Forelimb muscle (tissue), 1 donor: ENCODE measurements around the gene ABAT. TPM values are rescaled to one million over a fixed set of nuclear protein-coding genes. Genes with fewer than 3 reads are reported as not detected.
"Not testable (repeated sequence)": the region's sequence is repeated elsewhere in the genome, so short reads cannot be mapped to it uniquely, and the experiment has no call there.

ENCODE experiments used
- DNase-seq: peaks from one replicate; pipeline ENCODE4 v3.0.0-alpha.2; 2013; ENCODE audit warnings: low read depth
- polyA plus RNA-seq: library from polyadenylated mRNA; unstranded; fragments of 120-200 nt; gene quantifications from one replicate; pipeline ENCODE4 v1.2.1, GENCODE V29; 2013; ENCODE audit not compliant: insufficient read length

The ABAT gene
- polyA plus RNA-seq, 1 donor, result 17.7 TPM

GRCh38 chr16:8785408-8785807, 111.0 kb downstream of the ABAT start:
- no peak for DNase-seq

DNA sequence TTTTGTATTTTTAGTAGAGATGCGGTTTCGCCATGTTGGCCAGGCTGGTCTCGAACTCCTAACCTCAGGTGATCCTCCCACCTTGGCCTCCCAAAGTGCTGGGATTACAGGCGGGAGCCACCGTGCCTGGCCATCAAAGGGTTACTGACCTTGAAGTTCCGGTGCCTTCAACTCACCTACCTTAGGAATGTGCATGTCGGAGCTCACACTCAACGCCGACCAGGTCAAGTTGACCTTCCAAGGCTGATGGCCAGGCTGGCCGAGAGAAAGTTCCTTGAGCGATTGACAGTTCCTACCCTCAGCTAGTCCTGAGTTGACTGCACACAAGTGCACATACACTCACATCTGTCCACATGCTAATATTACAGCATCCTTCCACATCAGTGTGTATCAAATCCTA, 111.9 kb downstream of the ABAT start:
- not testable (repeated sequence) for DNase-seq

DNA sequence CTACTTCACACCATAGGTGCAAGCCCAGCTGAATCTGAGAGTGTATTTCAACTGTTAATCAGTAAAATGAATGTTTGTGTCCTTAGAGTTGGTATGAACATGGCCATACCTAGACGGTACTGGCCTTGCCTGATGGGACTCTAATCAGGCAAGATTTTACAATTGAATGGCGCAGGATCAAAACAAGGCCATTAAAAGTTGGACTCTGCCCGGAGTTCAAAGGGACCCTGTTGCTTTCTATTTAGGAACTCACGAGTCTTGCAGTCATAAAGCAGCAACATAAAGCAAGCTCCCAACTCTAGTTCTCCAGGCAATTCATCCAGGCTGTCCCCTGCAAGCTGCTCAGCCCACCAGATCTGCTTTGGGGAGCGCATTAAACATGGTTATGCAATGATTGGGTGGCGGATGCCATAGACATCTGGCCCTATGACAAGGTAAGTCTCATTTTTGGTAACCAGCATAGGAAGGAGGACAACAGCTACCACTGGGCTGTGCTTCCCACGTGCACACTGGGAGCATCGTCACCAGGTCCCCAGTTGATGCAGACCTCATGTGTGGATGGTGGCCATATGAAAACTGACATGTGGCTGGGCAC, 114.3 kb downstream of the ABAT start:
- DNase-seq, result no peak

DNA sequence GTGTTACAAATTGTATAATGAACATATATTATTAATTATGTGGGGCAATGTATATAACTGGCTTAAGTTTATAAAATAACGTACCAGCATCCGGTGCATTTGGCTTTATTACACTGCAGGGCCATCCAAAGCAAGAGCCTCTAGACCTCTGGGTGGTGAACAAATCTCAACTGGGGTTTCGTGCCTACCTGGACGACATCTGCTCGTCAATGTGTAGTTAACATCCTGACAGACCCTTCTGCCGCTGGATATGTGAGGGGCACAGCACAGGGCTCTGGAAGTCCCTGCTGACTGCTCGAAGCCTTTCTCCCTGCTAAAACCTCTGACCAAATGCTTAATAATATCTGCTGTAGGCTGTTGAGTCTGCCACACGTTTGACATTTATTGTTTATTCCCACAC, 120.7 kb downstream of the ABAT start:
- no peak for DNase-seq

GRCh38 chr16:8795818-8796217, 121.4 kb downstream of the ABAT start:
- DNase-seq, result no peak

DNA sequence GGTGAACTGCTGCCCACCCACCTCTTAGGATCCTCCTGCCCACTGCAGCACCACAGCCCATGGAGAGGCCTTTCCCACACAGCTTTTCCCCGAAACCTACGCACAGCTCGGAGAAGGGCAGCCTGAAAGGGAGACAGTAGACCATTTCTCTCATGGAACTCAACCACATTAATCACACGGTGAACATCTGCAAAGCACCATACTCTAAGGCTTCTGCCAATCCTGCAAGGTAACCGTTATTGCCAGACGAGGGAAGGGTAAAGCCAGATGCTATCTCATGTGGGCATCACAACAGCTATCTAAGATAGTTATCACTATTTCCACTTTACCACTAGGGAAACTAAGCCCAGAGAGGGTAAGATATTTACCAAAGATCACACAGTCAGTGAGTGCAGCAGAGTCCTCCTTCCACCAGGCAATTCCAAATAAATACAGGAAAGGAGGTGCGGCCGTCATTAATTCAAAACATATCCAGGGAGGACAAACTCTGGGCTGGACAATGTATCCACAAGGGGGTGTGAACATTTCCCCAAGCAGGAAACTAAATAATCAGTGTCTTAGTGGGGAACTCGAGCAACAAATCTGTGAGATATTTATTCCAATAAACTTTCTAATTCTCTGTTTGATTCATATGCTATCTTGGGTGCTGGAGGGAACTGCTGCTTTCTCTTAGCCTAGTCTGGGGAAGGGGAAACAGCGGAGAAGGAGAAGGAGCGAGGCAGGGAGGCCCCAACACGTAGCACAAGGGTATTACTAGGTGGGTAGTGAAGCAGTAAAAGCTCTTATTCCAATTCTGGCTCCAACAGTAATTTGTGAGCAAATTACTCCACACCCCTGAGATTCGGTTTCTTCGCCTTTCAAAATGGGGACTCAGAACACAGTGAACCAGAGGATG, 122.3 kb downstream of the ABAT start:
- DNase-seq, result no peak

DNA sequence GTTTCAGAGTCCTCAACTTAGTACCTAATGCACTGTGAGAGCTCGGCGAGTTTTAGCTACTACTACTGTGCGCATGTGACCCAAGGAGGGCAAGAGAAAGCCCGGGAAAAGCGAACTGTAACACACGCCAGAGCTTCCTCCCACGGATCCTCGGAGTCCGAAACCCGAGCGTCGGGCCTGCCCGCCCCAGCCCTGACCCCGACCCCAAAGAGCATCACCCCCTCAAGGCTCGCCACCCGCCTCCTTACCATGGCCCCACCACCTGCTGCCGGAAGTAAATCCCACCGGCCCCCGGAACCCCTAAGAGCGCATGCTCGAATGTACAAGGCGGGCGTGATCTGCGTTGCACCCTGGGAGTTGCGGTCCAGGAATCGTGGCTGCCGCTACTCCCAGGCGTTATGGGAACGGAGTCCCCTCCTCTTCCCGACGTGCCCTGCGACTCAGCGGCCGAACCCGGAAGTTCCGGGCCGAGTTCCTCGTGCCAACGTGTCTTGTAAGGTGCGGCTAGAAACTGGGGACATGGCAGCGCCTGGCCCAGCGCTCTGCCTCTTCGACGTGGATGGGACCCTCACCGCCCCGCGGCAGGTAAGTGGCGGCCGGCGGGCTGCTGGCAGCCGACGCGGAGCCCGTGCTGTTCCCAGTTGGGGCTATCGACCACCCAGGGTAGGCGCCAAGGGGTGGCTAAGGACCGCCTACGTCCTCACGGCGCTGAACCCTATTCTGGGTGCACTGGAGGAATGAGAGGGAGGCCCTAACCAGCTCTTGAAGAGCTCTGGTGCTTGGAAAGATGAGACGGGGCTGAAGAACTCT, 123.2 kb downstream of the ABAT start, which contains the start of the genes PMM2 and TMEM186:
Gene PMM2, plus strand, starts transcription at position 476 of the 810 bp plus-strand sequence. Its CDS starts 44 bp downstream, at position 520.
Gene TMEM186, minus strand, starts transcription at position 276 of the 810 bp plus-strand sequence. Its CDS starts 25 bp downstream, at position 251.
- peak; percentile 93 for DNase-seq

DNA sequence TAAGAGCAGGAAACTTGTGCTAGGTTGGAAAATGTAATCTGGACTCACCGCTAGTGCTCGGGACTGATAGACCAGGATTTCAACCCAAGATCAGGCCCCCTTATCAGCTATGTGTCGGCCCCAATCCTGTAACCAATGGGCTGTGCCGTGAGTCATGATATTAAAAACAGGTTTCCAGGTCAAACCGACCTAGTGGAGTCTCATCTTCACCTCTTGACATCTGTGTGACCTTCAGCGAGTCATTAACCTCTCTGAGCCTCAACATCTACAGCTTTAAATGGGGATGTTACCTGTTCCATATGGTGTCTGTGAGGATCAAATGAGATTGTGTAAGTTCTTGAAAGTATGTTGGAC, 123.7 kb downstream of the ABAT start:
- no peak for DNase-seq

- DNase-seq, result no peak
Observed at GRCh38 chr16:8798535-8799157, 124.2 kb downstream of the ABAT start.

GRCh38 chr16:8801701-8802100, 127.3 kb downstream of the ABAT start:
- no peak for DNase-seq

DNA sequence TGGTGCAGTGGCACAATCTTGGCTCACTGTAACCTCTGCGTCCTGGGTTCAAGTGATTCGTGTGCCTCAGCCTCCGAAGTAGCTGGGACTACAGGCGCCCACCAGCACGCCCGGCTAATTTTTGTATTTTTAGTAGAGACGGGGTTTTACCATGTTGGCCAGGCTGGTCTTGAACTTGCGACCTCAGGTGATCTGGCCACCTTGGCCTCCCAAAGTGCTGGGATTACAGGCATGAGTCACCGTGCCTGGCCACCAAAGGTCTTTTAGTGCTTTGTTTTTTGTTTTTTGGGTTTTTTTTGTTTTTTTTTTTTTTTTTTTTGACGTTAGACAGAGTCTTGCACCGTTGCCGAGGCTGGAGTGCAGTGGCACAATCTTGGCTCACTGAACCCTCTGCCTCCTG, 129.3 kb downstream of the ABAT start:
- not testable (repeated sequence) for DNase-seq

DNA sequence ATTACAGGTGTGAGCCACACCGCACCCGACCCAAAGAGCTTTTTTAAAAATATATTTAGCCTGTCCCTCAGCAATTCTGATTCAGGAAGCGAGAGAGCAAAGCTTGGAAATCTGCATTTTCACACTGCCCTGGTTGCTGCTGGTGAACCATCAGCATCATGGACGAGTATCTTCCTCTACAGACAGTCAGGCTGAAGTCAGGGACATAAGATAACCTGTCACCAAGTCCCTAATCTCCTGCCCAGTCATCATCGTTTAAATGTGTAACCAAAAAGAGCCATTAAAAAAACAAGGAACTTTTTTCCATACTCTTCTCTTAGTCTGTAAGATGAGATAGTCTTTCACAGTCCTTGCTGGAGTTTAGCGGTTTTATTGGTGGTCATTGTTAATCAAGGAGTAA, 129.9 kb downstream of the ABAT start:
- no peak for DNase-seq

- no peak for DNase-seq
Observed at GRCh38 chr16:8806272-8806983, 132.0 kb downstream of the ABAT start.

DNA sequence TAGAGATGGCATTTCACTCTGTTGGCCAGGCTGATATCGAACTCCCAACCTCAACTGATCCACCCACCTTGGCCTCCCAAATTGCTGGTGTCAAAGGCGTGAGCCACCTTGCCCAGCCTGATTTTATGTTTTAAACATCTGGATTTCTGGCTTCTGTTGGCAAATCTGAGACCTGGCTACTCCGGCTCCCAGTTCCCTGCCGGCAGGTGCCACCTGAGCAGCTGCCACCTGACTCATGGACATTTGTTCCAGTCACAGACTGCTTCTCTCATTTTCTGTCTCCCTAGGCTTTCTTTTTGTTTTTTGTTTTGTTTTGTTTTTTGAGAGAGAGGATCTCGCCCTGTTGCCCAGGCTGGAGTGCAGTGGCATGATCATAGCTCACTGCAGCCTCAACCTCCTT, 132.8 kb downstream of the ABAT start:
- no peak for DNase-seq

GRCh38 chr16:8808009-8808408, 133.6 kb downstream of the ABAT start:
- no peak for DNase-seq

DNA sequence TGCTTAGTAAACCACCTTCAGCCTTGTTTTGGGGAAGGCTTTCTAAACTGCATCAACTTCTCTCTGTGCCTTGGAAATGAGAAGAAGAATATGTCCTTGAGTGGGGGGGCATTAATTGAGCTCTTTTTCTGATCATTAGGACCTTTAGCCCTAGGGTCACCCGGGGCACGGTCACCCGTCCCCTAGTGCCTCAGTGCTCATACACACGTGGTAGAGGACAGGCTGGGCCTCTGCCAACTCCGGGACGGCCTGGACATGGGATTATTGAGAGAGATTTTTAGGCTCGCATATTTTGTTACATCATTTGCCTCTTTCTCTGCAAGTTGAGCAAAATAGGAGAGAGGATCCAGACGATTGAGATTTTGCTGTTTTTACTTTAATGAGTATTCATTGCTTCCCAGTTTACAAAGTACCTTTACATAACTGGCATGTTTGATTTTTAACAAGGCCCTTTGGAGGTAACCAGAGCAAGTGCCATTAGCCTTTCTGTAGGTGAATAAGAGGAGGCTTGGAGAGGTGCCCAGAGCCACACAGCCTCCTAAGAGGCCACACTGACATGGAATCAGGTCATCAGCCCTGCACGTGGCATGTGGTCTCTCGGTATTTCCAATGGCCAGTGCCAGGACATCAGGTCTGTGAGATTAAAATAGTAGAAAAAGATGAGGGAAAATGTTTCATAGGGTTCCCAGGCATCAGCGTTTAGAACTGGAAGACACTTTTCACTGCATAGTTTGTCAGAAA, 134.4 kb downstream of the ABAT start:
- no peak for DNase-seq

DNA sequence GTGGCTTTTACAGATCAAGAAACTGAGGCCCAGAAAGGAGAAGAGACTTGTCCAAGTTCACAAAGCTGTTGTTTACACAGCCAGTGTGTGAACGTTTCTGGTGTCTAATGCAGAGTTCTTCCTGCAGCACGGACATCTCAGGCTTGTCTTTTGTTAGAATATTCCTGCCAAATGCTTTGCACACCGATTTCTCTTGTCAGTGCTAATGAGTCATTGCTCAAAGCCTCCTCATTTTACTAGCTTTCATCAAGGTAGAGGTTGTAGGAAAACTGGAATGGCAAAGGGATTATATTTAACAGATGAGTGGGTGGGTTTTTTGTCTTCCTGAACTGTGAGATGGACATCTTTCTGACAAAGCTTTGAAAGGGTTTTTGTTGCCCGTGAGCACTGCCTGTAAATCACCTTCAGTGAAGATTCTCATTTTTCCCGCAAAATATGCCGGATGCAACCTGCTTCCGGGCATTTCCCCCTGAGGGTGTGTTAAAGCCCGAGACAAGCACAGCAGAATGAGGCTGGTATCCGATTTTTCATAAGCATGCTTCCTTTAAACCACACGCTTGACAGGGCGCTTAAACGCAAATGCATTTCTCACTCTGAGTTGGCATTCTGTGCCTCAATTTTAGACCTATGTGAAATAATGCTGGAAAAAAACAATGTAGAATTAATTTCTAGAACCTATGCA, 137.9 kb downstream of the ABAT start:
- no peak for DNase-seq

DNA sequence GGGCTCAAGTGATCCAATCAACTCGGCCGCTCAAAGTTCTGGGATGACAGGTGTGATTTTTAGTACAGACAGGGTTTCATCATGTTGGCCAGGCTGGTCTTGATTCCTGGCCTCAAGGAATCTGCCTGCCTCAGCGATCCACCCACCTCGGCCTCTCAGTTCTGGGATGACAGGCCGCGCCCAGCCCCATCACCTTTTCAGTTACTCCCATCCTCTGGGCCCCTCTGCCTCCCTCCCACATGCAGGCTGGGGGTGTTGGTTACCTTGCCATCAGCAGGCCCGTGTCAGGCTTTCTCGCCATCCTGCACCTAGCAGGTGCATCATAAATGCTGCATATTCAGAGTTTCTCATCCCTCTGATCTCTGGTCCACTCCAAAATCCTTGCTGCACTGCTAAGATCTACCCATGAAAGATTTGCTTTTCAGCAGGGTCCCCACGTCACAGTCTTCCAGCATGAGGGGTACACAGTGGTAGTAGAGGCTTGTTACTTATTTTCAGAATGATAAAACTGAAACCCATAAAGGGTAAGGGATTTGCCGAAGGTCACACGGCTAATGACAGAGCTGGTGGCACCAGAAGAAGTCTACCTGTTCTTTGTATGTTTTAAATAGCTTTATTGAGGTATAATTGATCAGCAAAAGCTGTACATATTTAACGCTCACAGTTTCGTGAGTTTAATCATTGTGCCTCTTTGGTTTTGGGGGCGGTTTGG, 139.8 kb downstream of the ABAT start:
- no peak for DNase-seq

- no peak for DNase-seq
Observed at GRCh38 chr16:8816967-8817655, 142.7 kb downstream of the ABAT start.
